A549 (cell line): ENCODE results near the gene MRFAP1. TPM values are rescaled to one million over a fixed set of nuclear protein-coding genes. Genes with fewer than 3 reads are reported as not detected.

Experiments
- ATAC-seq, 2 experiments: fragments of 200-7000 bp in 1 of 2; fragments of >200 bp in 1 of 2; cut with Nextera tagmentation in 1 of 2; cut with Tn5 transposase in 1 of 2; 3 replicates each; pipeline versions ENCODE4 v1.8.0 to v1.9.1; 2018 to 2020; ENCODE audit warnings: mild to moderate bottlenecking in 1 of 2, moderate library complexity in 1 of 2
- CTCF ChIA-PET: fragments of 300-600 bp; sonication (Branson Sonifier 250); formaldehyde crosslinking; extraction: SDS; loops from one replicate; lab custom pipeline; 2021; ENCODE audit warnings: antibody characterized with exemption, inconsistent platforms; lab: Yijun Ruan, JAX
- POLR2A ChIA-PET: fragments of 350-600 bp; formaldehyde crosslinking; extraction: SDS; loops from one replicate; lab custom pipeline; 2021; ENCODE audit warnings: antibody characterized with exemption, inconsistent platforms; lab: Yijun Ruan, JAX
- DNase-seq, 2 experiments: peaks; one replicate each; pipeline versions ENCODE4 v3.0.0 to v3.0.0-alpha.2; 2011 to 2016; ENCODE audit warnings: low read depth in 1 of 2, low spot score in 1 of 2
- FAIRE-seq: peaks from 2 replicates; lab custom pipeline; 2011; peaks lifted over from hg19 to GRCh38; lab: Jason Lieb, UNC
- H3K27ac ChIP-seq, 2 experiments: fragments of >200 bp; sonication (Bioruptor Twin); formaldehyde crosslinking; 3 replicates each; pipeline ENCODE4 v1.5.1; 2016 to 2017
- H3K4me1 ChIP-seq: fragments of >200 bp; sonication (Bioruptor Twin); formaldehyde crosslinking; 3 replicates; pipeline ENCODE4 v1.6.1; 2016
- H3K4me2 ChIP-seq: fragments of >200 bp; sonication (Bioruptor Twin); formaldehyde crosslinking; 3 replicates; pipeline ENCODE4 v1.6.1; 2016
- H3K4me3 ChIP-seq: fragments of >200 bp; sonication (Bioruptor Twin); formaldehyde crosslinking; 3 replicates; pipeline ENCODE4 v1.5.1; 2016
- H3K9me3 ChIP-seq: fragments of >200 bp; sonication (Bioruptor Twin); formaldehyde crosslinking; 3 replicates; pipeline ENCODE4 v1.6.1; 2016
- CHD4 ChIP-seq: fragments of 200-600 bp; sonication (generic); IDR thresholded peaks from 2 replicates; pipeline ENCODE4 v1.6.1; 2016; ENCODE audit warnings: antibody characterized with exemption, mild to moderate bottlenecking, borderline replicate concordance
- EHF ChIP-seq: fragments of 250-450 bp; sonication (Bioruptor Pico); IDR thresholded peaks from 2 replicates; pipeline ENCODE4 v1.5.0; 2020; ENCODE audit warnings: mild to moderate bottlenecking
- FOXS1 ChIP-seq: fragments of 250-450 bp; sonication (Bioruptor Pico); IDR thresholded peaks from 2 replicates; pipeline ENCODE4 v1.5.0; 2020; ENCODE audit warnings: mild to moderate bottlenecking, moderate library complexity
- HEYL ChIP-seq: fragments of 250-450 bp; sonication (Bioruptor Pico); IDR thresholded peaks from 2 replicates; pipeline ENCODE4 v1.8.0; 2021; ENCODE audit warnings: mild to moderate bottlenecking, moderate library complexity
- JUN ChIP-seq, 2 experiments: fragments of >200 bp; sonication (Bioruptor Twin); formaldehyde crosslinking; IDR thresholded peaks; 2 replicates in 1 of 2; 3 replicates in 1 of 2; pipeline ENCODE4 v1.6.1; 2016 to 2017
- MAZ ChIP-seq: fragments of 150-350 bp; IDR thresholded peaks from 2 replicates; pipeline ENCODE4 v1.6.1; 2014; ENCODE audit warnings: antibody characterized with exemption, low read depth, low read length, borderline replicate concordance
- NFE2L2 ChIP-seq: fragments of 150-350 bp; conservative IDR thresholded peaks from 2 replicates; pipeline ENCODE4 v1.6.1; 2014; ENCODE audit warnings: low read length
- PHF8 ChIP-seq: fragments of 200-600 bp; sonication (generic); IDR thresholded peaks from 2 replicates; pipeline ENCODE4 v1.6.1; 2016; ENCODE audit warnings: low read depth, mild to moderate bottlenecking, antibody characterized with exemption, moderate library complexity, borderline replicate concordance
- TFCP2L1 ChIP-seq: fragments of 250-450 bp; sonication (Bioruptor Pico); IDR thresholded peaks from 2 replicates; pipeline ENCODE4 v1.5.0; 2021; ENCODE audit warnings: mild to moderate bottlenecking
- WGBS: methylation state at CpG from one replicate; pipeline ENCODE4 v1.1.6; 2017; ENCODE audit errors: missing lambda C conversion rate; 5-methylcytosine and 5-hydroxymethylcytosine counted together
- polyA plus RNA-seq, 4 experiments: library from polyadenylated mRNA; depleted of rRNA in 3 of 4; stranded (reverse); fragments of >200 nt; fragmentation: RNase III in 1 of 4; extraction: RNeasy Plus Mini Kit Qiagen cat#74134 plus additional on column Dnase treatment in 1 of 4; gene quantifications; 2 replicates in 3 of 4; 3 replicates in 1 of 4; pipeline ENCODE4 v1.2.3, GENCODE V29; 2011 to 2017
- TF ChIP-seq, protein P1 (sequence below): fragments of >200 bp; sonication (Bioruptor Twin); formaldehyde crosslinking; IDR thresholded peaks from 3 replicates; pipeline ENCODE4 v1.5.1; 2016

Gene MRFAP1
- polyA plus RNA-seq, 2 of the 4 experiments (the other 2 are of a cell fraction) = 272 to 304 TPM

DNA sequence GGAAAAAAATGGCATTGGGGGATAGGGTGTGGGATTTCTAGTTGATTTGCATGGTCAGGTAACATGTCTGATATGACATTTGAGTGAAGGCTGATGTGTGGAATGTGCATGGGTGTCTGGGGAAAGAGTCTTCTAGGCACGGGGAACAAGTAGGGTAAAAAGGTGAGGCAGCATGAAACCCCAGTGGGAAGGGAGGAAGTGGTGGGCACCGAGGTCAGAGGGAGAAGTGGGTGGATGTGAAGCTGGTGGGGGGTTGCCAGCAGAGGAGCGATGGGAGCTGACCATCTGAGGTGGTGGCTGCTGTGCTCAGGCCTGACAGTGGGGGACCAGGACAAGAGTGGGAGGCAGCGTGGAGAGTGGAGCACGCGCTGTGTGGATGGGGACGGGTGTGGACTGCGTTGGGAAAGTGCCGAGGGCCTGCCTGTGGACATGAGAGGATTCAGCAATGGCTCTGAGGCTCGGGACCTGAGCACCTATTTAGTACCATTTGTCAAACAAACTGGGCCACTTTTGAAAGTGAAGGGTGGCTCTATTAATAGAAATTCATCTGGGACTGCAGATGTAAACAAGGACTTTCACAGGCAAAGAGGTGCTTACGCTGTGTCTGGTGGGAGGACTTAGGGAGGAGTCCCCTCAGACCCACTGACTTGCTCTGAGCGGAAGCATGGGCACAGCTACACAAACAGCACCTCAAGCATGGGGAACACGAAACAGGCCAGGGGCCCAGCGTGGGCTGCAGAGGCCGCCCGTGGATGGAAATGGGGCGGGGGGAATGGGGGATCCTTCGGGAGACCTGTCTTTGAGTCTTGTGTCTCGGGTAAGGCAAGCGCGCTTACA, 36.5 kb downstream of the MRFAP1 start:
- no peak for DNase-seq
- ChIA-PET CTCF (interaction anchor here (0.6 to 2.7 kb wide), 5 partner anchors 8 to 131 kb away, joined by 3 to 9 read pairs (median 5); no protein-coding TSS in a partner anchor), POLR2A (interaction anchor here (1.0 kb wide), 1 partner anchor 25 kb away, joined by 3 read pairs; no protein-coding TSS in a partner anchor)
- peaks cover 20% of the 10 kb centered on the region for H3K4me1 ChIP-seq
- H3K4me3 ChIP-seq = no peak overlapping the region
- FAIRE-seq = no peak
- H3K4me2 ChIP-seq = peak overlapping the region; percentile 99
- WGBS = 94% methylated on average over 21 of the region's 21 CpGs
- H3K27ac ChIP-seq = no peak overlapping the region
- H3K9me3 ChIP-seq = no peaks in the 10 kb centered on the region
- ATAC-seq = no peak
- TF ChIP-seq TFCP2L1 (CRISPR knock-in tag) = no peak
- TF ChIP-seq CHD4 = no peak

DNA sequence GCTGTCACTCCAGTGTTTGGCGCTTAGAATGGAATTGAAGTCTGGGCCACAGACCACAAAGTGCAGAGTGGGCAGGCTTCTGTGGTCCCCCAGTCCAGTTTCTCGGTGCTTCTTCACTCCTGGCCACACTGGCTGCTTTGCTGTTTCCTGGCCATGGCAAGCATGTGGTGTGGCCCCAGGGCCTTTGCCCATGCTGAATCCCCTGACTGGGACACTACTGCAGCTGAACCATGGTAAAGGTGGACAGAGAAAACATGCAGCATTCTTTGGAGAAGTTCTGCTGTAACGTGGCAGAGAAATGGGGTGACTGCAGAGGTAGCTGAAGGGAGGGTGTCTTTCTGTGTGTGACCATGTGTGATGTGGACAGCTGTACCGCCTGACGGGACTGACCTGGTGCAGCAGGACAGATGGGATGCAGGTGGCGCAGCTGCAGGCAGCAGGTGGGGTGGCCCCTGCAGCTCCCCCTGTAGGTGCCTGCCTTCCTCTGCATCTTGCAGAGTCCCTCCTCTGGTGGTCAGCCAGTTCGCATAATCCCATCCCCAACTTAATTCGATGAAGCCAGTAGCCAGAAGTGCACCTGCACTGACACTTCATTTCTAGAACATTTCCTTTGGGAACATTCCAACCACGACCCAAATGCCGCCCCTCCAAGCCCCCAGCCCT, 40.0 kb downstream of the MRFAP1 start:
- ATAC-seq = peak in 1 of 2 experiments; percentile 45; a peak in 3 of 6 replicates
- Histone ChIP-seq H3K9me3 (no peaks in the 10 kb centered on the region), H3K4me2 (no peak overlapping the region), H3K4me1 (peaks cover 13% of the 10 kb centered on the region; the same call in 2 of the 3 replicates), H3K27ac (no peak overlapping the region), H3K4me3 (no peak overlapping the region)
- FAIRE-seq = no peak
- TF ChIP-seq JUN (IDR thresholded peaks at IDR 0.05) = no peak
- TF ChIP-seq PHF8 = no peak
- no peak for TF ChIP-seq EHF
- TF ChIP-seq FOXS1 = no peak
- TF ChIP-seq, protein P1, sequence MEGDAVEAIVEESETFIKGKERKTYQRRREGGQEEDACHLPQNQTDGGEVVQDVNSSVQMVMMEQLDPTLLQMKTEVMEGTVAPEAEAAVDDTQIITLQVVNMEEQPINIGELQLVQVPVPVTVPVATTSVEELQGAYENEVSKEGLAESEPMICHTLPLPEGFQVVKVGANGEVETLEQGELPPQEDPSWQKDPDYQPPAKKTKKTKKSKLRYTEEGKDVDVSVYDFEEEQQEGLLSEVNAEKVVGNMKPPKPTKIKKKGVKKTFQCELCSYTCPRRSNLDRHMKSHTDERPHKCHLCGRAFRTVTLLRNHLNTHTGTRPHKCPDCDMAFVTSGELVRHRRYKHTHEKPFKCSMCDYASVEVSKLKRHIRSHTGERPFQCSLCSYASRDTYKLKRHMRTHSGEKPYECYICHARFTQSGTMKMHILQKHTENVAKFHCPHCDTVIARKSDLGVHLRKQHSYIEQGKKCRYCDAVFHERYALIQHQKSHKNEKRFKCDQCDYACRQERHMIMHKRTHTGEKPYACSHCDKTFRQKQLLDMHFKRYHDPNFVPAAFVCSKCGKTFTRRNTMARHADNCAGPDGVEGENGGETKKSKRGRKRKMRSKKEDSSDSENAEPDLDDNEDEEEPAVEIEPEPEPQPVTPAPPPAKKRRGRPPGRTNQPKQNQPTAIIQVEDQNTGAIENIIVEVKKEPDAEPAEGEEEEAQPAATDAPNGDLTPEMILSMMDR = no peak
- no peak for TF ChIP-seq HEYL
- no peak for TF ChIP-seq MAZ
- no peak for DNase-seq
- WGBS = 81% methylated on average over 8 of the region's 10 CpGs
- ChIA-PET POLR2A (no interaction called here), CTCF (interaction anchor here (0.7 to 2.5 kb wide), 7 partner anchors 8 to 350 kb away, joined by 3 to 9 read pairs (median 4); partner anchors contain the start of gene MRFAP1)

DNA sequence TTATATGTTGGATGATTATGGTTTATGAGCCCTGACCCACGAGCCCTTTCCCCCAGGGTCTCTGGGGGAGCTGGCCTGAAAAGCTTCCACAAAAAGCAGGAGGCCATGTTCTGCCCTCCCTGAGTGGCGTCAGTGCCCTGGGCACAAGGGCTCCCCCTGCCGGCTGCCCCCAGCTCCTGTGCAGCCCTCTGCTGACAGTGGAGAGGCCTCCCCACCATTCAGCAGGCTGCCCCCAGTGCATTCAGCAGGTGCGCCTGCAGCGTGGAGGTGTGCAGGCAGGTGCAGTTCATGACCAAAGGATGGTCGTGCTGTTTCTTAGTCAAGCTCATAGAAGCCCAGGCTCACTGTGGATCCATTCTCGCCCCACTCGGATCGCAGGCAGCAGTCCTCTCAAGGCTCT, 40.7 kb downstream of the MRFAP1 start:
- DNase-seq = no peak
- ATAC-seq = peak; percentile 35 to 65; a peak in 4 of 6 replicates
- CTCF ChIA-PET = interaction anchor here (1.1 to 2.5 kb wide), 6 partner anchors 8 to 350 kb away, joined by 3 to 9 read pairs (median 4); partner anchors contain the start of gene MRFAP1
- WGBS = 79% methylated on average over 6 of the region's 9 CpGs
- Histone ChIP-seq H3K4me1 (peaks cover 6% of the 10 kb centered on the region; the same call in 2 of the 3 replicates), H3K4me2 (no peak overlapping the region)
- no peak for FAIRE-seq
- TF ChIP-seq, protein P1 = peak; percentile 36; the same call in 2 of the 3 replicates
- TF ChIP-seq NFE2L2 = no peak
- no peak for TF ChIP-seq MAZ
- TF ChIP-seq, all 56 proteins: peak for 1
- H3K9me3 ChIP-seq = no peaks in the 10 kb centered on the region
- H3K4me3 ChIP-seq = no peak overlapping the region
- H3K27ac ChIP-seq = no peak overlapping the region
- POLR2A ChIA-PET = no interaction called here
